GM12864 (cell line): ENCODE results near the gene ZBP1.

ENCODE experiments used
- DNase-seq: peaks from one replicate; pipeline ENCODE4 v3.0.0-alpha.2; 2011; ENCODE audit warnings: low read depth
- H3K4me3 ChIP-seq: 2 replicates; pipeline ENCODE4 v1.5.1; 2011; ENCODE audit warnings: mild to moderate bottlenecking, low read depth, low read length, control low read depth
- TF ChIP-seq, protein P1 (sequence below): IDR thresholded peaks from 2 replicates; pipeline ENCODE4 v1.5.1; 2011; ENCODE audit warnings: low read depth, mild to moderate bottlenecking, moderate library complexity, low read length, control low read depth, inconsistent platforms; ENCODE audit errors: missing control alignments

ZBP1 gene, protein sequence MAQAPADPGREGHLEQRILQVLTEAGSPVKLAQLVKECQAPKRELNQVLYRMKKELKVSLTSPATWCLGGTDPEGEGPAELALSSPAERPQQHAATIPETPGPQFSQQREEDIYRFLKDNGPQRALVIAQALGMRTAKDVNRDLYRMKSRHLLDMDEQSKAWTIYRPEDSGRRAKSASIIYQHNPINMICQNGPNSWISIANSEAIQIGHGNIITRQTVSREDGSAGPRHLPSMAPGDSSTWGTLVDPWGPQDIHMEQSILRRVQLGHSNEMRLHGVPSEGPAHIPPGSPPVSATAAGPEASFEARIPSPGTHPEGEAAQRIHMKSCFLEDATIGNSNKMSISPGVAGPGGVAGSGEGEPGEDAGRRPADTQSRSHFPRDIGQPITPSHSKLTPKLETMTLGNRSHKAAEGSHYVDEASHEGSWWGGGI

GRCh38 chr20:57620274-57620990, at the start of gene ZBP1:
Gene ZBP1, minus strand, starts transcription at chr20:57620426. Its CDS starts 131 bp downstream, at chr20:57620295.
- TF ChIP-seq, protein P1, sequence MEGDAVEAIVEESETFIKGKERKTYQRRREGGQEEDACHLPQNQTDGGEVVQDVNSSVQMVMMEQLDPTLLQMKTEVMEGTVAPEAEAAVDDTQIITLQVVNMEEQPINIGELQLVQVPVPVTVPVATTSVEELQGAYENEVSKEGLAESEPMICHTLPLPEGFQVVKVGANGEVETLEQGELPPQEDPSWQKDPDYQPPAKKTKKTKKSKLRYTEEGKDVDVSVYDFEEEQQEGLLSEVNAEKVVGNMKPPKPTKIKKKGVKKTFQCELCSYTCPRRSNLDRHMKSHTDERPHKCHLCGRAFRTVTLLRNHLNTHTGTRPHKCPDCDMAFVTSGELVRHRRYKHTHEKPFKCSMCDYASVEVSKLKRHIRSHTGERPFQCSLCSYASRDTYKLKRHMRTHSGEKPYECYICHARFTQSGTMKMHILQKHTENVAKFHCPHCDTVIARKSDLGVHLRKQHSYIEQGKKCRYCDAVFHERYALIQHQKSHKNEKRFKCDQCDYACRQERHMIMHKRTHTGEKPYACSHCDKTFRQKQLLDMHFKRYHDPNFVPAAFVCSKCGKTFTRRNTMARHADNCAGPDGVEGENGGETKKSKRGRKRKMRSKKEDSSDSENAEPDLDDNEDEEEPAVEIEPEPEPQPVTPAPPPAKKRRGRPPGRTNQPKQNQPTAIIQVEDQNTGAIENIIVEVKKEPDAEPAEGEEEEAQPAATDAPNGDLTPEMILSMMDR = no peak
- DNase-seq = peak; percentile 88
- H3K4me3 ChIP-seq = peak within 1 kb of the TSS; percentile 61

DNA sequence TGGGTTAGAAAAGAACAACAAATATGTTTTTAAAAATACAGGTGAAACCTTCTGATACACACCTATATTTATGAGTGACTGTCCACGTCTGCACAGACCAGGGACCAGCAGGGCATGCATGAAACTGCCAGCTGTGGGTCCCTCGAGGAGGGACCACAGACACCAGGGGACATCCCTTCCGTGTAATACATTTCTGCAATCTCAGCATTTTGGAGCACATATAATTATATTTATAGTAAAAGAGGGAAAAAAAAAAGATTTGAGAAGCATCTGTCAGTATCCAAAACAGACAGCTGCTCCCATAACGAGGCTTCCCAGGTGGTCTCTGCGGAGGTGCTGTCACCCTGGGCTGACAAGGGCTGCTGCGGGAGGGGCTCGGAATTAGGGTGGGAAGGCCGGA, 49.4 kb upstream of the ZBP1 start:
- DNase-seq = no peak
- no peak overlapping the region for H3K4me3 ChIP-seq
- TF ChIP-seq, protein P1 = no peak

DNA sequence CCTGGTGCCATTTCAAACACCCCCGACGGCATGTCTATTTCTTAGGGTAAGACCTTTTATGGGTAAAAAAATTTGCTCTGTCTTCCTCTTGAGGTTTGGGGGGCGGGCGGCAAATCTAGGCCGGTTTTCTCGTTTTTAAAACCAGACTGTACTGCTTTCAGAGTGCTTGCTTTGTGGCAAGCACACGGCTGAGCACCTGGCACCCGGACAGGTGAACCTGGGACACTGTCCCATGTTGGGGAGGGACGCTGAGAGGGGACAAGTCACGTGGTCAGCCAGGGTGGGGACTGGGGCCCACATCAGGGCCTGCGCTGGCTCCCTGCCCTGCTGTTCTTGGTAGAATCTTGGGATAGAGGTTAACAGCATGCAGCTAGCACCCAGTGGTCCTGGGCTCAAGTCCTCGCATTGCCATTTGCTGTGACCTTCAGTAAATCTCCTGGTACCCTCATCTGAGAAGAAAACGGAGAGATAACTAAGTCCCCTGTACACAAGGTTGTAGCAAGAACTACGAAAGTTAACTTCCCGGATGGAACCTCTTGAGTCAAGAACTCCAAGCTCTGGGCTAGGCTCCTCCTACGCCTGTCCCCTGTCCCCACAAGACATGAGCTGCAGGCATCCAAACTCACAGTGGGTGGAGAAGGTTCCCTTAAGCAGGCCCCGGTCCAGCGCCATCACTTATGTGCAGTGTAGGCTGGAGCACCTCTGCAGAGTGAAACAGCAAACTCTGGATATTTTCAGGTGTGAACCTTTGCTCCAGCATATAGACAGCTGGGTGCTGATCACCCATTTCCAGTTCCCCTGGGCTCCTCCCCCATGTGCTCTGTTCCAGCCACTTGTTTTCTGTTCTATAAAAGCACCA, 47.9 kb upstream of the ZBP1 start:
- no peak overlapping the region for H3K4me3 ChIP-seq
- TF ChIP-seq, protein P1 = no peak

DNA sequence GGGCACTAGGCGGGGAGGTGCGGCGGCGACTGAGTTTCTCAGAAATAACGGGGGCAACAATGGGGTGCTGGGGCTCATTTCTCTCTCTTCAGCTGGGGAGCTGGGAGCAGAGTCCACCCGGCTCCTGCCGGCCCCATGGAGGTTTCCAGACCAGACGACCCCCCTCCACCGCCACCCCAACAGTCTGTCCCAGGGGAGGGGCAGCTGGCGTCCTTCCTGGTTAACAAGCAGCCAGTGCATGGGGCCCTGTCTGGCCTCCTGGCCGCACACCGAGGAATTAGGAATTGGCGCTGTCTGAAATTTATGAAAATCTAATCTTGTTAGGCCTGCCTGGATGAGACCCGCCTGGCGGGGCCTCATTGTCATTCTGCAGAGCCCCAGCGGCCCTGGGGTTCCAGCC, 47.2 kb upstream of the ZBP1 start:
- H3K4me3 ChIP-seq = no peak overlapping the region

More for the DNA sequence above, 47.9 kb upstream of the ZBP1 start:
- no peak for DNase-seq

DNA sequence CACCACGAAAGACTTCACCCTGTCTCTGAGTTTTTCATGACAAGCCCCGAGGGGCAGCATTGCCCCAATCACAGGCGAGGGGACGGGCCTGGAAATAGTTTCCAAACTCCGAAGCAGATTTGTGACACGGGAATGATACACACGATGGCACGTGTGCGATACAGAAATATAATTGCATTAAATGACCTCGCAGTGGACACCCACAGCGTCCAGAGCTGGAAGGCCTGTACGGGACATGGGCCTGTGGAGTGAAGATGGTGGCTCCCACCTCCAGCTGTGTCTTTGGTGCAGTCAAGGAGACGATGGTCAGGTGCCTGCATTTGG, 46.6 kb upstream of the ZBP1 start:
- no peak overlapping the region for H3K4me3 ChIP-seq
- DNase-seq = no peak
- TF ChIP-seq, protein P1 = no peak

More for the DNA sequence above, 47.2 kb upstream of the ZBP1 start:
- TF ChIP-seq, protein P1 = no peak
- no peak for DNase-seq

- no peak overlapping the region for H3K4me3 ChIP-seq
- DNase-seq = no peak
- TF ChIP-seq, protein P1 = no peak
Observed at GRCh38 chr20:57666106-57666833, 46.0 kb upstream of the ZBP1 start.
